GM13977 (cell line): ENCODE data around the gene FAM124A.

Source experiments
- DNase-seq: peaks from one replicate; pipeline ENCODE4 v3.0.0; 2012; ENCODE audit warnings: low spot score
- in situ Hi-C: fragments of 300-500 bp; cut with MboI; formaldehyde crosslinking; loops from one replicate; pipeline ENCODE4 v1.12.0; 2022; ENCODE audit warnings: low sequenced_read_pairs, low pct_unique_long_range_greater_than_20kb, mixed read lengths, inconsistent platforms; ENCODE audit not compliant: unreplicated experiment
- TF ChIP-seq, protein P1 (sequence below): IDR thresholded peaks from 2 replicates; pipeline ENCODE4 v1.5.1; 2012; ENCODE audit warnings: mild to moderate bottlenecking, control low read depth; ENCODE audit not compliant: insufficient read depth; ENCODE audit errors: extremely low read depth, missing control alignments

The FAM124A gene

DNA sequence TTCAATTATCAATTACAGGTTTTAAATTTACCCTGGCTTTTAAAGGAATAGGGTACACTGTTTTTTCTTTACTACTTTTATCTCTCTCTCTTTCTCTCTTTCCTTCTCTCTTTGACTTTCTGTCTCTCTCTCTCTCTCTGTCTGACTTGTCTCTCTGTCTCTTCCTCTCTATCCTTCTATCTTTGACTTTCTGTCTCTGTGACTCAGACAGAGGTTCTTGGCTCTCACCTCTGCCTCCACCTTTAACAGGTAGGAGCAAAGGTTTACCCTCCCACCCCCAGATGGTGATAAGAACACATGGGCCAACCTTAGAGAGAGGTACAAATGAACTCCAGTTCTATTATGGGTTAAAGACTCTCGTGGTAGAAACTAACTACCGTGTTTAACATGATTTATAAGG, 20.3 kb upstream of the FAM124A start:
- in situ Hi-C loops: no loop called here
- TF ChIP-seq, protein P1, sequence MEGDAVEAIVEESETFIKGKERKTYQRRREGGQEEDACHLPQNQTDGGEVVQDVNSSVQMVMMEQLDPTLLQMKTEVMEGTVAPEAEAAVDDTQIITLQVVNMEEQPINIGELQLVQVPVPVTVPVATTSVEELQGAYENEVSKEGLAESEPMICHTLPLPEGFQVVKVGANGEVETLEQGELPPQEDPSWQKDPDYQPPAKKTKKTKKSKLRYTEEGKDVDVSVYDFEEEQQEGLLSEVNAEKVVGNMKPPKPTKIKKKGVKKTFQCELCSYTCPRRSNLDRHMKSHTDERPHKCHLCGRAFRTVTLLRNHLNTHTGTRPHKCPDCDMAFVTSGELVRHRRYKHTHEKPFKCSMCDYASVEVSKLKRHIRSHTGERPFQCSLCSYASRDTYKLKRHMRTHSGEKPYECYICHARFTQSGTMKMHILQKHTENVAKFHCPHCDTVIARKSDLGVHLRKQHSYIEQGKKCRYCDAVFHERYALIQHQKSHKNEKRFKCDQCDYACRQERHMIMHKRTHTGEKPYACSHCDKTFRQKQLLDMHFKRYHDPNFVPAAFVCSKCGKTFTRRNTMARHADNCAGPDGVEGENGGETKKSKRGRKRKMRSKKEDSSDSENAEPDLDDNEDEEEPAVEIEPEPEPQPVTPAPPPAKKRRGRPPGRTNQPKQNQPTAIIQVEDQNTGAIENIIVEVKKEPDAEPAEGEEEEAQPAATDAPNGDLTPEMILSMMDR: no peak
- no peak for DNase-seq

DNA sequence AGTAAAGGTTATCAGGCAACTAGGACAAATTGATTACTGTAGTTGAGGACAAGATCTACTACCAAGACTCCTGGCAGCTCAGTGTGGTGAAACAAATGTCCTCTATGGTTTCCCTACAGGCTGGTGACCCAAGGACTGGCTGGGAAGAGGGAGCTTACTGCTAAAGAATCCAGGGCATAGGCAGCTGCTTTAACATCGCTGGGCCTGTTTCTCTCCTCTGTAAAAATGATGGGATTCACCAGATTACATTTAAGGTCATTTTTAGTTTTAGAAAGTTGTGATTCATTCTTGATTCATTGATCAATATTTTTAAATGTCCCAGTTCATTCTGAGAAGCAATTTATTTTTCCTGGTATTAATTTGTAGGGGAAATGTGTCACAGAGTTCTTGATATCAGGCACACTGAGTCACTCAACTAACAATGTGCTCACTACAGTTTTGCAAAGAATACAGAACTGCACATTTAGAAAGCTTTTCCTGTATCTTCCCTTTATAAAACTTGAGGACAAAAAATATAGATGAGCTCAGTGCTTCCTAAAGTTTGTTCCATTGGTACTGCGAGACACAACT, 19.6 kb upstream of the FAM124A start:
- in situ Hi-C loops: no loop called here

DNA sequence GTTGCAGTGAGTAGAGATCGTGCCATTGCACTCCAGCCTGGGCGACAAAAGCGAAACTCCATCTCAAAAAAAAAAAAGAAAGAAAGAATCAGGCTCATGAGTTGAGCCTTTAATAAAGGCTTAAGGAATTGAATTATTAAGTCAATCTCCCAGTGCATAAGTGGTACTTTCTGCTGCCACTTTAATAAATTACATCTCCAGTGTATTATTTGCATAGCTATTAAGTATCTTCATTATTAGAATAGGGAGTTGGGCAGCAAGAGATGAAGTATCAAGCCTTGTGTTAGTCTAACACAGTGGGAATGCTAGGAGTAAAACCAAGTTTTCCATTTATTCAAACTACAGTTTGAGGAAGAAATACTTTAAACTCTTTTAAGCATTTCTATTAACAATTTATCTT, 15.6 kb upstream of the FAM124A start:
- in situ Hi-C loops: no loop called here
- TF ChIP-seq, protein P1: no peak
- no peak for DNase-seq

More for the DNA sequence above, 19.6 kb upstream of the FAM124A start:
- no peak for DNase-seq
- TF ChIP-seq, protein P1: no peak

DNA sequence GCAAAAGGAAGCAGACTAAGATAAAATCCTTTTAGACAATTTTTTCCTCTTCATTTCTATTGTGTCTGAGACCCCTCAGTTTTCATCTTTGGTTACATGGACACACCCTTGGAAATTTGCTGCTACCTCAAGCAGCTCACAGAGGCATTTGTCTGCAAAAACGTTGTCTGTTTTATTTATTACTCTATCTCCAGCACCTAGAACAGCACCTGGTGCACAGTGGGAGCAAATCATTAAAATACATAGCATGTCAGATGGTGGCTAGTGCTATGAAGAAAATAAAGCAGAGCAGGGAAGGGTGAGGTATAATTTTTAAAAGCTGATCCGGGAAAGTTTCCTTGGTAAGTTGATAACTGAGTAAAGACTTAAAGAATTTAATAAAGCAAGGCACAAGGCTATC, 14.3 kb upstream of the FAM124A start:
- DNase-seq: no peak
- in situ Hi-C loops: no loop called here
- TF ChIP-seq, protein P1: no peak

DNA sequence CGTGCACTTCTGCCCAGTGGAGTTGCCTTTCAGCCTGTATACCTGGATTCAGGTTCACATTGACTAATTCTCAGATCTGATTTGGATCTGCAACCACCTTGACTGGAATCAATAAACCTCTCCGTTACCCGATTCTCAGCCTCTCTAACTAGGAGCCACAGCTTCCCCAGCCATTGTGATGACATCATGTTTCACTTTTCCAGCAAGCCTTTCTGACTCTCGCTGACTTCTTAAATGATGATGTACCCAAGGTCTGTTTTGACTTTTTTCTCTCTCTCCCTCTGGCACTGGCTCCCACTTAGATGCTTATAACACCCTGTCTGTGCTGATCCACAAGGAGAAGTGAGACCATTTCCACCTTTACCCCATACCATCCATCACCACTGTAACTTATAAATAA, 13.5 kb upstream of the FAM124A start:
- TF ChIP-seq, protein P1: no peak
- in situ Hi-C loops: no loop called here
- DNase-seq: no peak

DNA sequence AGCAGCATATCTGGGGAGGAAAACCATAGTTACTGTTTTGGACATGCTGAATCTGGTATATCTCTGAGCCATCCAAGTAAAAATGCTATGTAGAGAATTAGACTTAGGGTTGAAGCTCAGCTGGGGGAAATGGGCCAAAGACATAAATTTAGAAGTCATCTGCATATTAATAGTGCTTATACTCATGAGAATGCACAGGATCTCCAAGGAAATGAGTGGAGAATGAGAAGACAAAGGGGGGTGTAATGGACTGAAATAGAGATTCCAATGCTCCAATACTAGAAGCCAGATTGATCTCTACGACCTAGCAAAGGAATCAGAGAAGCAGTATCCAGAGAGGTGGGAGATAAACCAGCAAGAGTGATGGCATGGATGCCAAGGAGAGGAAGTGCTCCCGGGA, 10.3 kb upstream of the FAM124A start:
- in situ Hi-C loops: no loop called here
- DNase-seq: no peak
- TF ChIP-seq, protein P1: no peak

DNA sequence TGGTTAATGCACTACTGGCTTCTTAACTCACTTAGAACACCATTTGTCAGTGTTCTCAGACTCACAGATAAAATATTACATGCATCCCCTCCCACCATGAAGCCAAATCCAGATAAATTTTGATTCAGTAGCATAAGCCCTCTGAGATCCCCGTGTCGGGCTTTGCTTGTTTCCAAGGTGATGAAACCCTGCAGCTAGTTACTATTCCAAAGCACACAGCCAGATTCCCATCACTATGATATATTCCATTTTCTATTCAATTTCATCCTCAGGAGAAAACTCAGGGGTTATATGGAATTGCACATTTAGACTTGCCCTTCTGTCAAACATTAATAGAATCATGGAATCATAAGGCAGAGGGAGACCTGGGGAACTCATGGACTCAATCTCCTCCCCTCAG, 9.4 kb upstream of the FAM124A start:
- no peak for DNase-seq
- in situ Hi-C loops: no loop called here

More for the DNA sequence above, 9.4 kb upstream of the FAM124A start:
- TF ChIP-seq, protein P1: no peak
